Erythroblast (primary cell): ENCODE results near the gene NKAIN4.

Experiments
- GATA1 ChIP-seq: IDR thresholded peaks from 2 replicates; pipeline ENCODE4 v1.6.1; 2011; ENCODE audit warnings: low read depth, mild to moderate bottlenecking, control low read depth, low read length, moderate library complexity
- POLR2A ChIP-seq: IDR thresholded peaks from 2 replicates; pipeline ENCODE4 v1.6.1; 2011; ENCODE audit warnings: mild to moderate bottlenecking, low read length

GRCh38 chr20:63194797-63195173, 59.5 kb downstream of the NKAIN4 start:
- TF ChIP-seq POLR2A (no peak), GATA1 (no peak)
